ENCODE measurements around the gene C9orf72.

DNA sequence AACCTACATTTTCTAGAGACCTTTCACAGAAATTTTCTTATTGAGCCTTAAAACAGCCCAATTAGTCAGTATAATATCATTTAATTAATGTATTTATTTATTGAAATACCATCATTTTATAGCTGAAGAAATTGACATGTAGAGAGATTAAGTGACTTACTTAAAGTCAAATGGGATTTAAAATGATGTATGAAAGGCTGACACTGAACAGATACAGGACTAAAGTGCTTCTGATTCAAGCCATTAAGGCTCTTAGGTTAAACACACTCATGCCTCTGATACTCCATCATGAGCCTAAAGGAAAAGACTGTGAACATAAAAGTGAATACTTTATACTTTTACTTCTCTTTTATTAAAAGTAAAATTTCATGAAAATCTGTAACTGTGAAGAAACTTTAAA lies 12.8 kb downstream of the C9orf72 start:
- TF ChIP-seq, protein P1, sequence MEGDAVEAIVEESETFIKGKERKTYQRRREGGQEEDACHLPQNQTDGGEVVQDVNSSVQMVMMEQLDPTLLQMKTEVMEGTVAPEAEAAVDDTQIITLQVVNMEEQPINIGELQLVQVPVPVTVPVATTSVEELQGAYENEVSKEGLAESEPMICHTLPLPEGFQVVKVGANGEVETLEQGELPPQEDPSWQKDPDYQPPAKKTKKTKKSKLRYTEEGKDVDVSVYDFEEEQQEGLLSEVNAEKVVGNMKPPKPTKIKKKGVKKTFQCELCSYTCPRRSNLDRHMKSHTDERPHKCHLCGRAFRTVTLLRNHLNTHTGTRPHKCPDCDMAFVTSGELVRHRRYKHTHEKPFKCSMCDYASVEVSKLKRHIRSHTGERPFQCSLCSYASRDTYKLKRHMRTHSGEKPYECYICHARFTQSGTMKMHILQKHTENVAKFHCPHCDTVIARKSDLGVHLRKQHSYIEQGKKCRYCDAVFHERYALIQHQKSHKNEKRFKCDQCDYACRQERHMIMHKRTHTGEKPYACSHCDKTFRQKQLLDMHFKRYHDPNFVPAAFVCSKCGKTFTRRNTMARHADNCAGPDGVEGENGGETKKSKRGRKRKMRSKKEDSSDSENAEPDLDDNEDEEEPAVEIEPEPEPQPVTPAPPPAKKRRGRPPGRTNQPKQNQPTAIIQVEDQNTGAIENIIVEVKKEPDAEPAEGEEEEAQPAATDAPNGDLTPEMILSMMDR (IDR thresholded peaks at IDR 0.05), result no peak
- no peak for TF ChIP-seq POLR2A (IDR thresholded peaks at IDR 0.05)
- TF ChIP-seq EP300 (IDR thresholded peaks at IDR 0.05), result no peak
